HG03039 (cell line): ENCODE results near the gene NAXD.
A peak's percentile ranks its signal among the peaks of the same experiment; 100 is the strongest.
"Not testable (repeated sequence)": the region's sequence is repeated elsewhere in the genome, so short reads cannot be mapped to it uniquely, and the experiment has no call there.

Experiments used
- ATAC-seq: cut with Tn5 transposase; IDR thresholded peaks from one replicate; pipeline ENCODE4 v1.9.1; 2021; ENCODE audit warnings: mild to moderate bottlenecking, moderate library complexity; ENCODE audit not compliant: unreplicated experiment

The NAXD gene

DNA sequence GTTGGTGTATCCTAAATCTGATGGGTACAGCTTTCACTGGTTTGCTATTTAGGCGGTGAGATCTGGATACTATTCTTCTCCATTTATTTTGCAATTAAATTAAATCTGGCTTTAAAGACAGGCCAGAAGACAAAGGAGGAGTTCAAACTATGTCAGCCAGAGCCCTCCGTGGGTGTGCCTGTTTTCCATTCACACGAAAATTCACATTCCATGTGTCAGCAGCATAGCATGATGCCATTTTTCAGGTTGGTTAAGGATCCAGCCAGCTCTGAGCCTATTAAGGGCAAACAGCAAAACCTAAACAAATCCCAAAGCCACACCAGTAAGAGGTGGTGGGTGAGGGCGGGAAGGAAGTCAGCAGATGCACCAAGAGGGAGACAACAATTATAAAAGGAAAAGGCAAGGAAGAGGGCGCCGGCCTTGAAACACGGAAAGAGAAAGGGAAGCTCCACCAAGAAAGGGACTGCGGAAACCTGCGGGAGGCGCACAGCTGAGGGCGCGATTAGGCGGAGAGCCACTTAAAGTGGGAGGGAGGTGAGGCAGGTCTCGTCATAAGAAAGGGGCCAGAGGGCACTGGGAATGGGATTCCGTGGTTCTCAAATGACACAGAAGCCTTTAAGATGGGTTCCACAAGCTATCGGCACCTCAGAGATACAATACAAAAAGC, 47.6 kb downstream of the NAXD start:
- no peak for ATAC-seq

DNA sequence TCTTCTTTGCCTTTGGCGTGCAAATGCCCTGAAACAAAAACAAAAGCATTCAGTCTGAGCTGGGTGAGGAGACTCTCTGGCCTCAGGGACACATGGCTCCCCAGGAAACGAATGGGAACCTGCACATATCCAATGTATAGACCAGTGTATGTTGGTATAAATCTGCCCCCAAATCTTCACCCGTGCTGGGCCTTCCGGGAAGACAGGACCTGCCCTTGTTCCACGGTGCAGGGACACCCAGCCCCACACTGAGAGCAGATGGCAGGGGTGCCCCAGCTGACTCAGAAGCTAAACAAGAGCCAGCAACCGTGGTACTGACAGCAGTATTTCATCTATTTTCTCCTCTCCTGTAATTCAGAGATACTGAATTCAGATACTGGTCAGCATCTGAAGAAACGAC, 48.1 kb downstream of the NAXD start:
- ATAC-seq: no peak

- ATAC-seq: no peak
Observed at GRCh38 chr13:110664041-110664440, 48.7 kb downstream of the NAXD start.

- no peak for ATAC-seq
Observed at GRCh38 chr13:110664673-110665072, 49.3 kb downstream of the NAXD start.

DNA sequence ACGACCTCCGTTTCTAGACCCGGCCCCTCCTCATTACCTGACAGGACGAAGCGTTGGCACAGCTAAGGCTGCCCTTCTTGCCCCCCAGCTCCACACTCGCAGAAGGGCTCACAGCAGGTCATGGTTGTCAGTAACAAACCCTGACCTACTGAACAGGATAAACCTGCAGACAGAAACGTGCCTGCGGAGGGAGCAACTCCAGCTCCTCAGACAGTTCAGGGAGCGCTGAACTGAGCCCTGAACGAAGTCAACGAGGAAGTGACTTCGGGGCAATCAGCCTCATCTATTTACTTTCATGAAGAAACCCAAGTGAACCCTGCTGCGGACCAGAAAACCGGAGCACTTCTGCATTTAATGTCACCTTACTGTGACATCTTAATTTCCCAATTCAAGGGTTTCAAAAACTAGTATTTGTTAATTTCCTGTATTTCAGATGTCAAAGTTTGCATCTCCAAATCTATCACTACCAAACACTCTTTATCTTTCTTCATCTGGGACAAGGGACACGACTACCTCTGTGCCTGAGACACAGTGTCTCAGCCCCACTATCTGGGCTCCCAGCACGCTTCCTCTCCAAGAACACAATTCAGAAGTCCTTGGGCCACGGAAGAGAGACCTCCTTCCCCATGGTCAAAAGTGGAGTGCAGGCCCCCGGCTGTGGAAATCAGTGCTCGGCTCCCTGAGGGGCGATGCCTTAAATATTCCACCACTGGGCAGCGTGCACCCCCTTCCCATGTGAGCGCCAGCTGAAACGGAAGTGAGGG, 50.3 kb downstream of the NAXD start:
- ATAC-seq: no peak

GRCh38 chr13:110666255-110666533, 50.8 kb downstream of the NAXD start:
- no peak for ATAC-seq

DNA sequence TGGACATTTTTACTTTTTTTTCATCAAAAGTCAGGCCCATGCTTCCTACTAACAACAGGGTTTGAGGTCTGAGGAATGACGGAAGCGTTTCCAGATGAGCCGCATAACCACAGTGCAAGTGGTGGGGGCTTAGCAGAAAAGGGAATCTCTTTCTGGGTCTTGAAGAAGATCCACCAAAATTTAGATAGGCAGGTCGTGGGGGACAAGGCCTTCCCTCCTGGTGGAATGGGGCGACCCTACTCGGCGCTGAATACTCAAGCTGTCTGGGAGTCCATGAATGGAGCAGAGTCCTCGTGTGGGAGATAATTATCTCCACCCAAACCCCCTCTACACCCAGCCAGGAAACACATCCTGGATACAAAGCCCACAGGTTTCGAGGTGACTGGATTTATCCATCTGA, 53.7 kb downstream of the NAXD start:
- no peak for ATAC-seq

DNA sequence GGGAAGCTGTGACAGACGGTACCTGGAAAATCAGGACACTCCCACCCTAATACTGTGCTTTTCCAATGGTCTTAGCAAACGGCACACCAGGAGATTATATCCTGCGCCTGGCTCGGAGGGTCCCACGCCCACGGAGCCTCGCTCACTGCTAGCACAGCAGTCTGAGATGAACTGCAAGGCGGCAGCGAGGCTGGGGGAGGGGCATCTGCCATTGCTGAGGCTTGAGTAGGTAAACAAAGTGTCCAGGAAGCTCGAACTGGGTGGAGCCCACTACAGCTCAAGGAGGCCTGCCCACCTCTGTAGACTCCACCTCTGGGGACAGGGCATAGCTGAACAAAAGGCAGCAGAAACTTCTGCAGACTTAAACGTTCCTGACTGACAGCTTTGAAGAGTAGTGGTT, 54.5 kb downstream of the NAXD start:
- not testable (repeated sequence) for ATAC-seq

- ATAC-seq: peak; percentile 58
Observed at GRCh38 chr13:110676595-110677587, 61.5 kb downstream of the NAXD start.

DNA sequence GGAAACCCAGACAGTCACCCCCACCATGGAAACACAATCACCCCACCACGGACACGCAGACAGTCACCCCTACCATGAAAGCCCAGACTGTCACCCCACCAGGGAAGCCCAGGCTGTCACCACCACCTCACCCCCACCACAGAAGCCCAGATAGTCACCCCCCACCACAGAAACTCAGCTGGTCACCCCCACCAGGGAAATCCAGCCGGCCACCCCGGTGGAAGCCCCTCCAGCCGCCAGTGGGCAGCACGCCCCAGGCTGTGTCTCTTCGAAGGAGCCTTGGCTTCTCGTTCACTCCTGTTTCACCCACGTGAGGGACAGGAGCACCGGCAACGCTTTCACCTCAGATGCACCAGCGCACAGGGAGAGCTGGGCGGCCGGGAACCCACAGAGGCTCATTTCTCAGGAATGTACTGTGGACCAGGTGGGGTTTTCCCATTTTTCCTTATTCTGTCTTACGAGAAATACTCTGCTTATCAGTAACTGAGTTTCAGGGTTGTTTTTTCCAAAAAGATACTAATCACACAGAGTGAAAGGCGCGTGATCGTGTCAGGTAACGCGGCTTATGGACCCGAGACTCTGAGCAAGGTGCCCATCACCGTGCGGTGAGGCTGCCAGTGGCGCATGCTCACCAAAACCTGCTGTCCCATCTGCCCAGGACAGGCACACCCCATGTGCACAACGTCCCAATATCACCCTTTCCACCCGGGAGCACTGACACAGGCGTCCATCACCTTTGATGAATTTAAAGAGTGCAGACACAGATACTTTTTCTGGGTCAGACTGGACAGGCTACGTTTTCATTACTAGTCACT, 62.6 kb downstream of the NAXD start:
- ATAC-seq: no peak

- ATAC-seq: no peak
Observed at GRCh38 chr13:110680852-110681251, 65.5 kb downstream of the NAXD start.

- no peak for ATAC-seq
Observed at GRCh38 chr13:110681868-110682550, 66.7 kb downstream of the NAXD start.

DNA sequence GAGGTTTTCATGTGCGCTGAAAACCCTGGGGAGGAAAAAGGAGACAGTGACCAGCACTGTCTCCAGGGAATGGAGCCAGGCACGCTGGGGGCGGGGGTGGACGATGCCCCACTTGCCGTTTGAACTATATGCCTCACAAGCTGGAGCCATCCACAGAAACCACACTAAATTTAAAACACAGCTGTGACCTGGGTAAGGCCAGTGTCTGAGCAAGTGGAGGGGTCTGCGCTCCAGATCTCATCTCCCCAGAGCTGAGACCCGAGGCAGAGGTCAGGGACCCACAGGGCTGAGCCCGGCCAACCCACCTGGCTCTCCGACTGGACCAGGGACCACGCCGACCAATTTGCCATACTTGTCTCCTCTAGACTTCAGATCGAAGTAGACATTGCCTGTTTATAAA, 67.4 kb downstream of the NAXD start:
- no peak for ATAC-seq

DNA sequence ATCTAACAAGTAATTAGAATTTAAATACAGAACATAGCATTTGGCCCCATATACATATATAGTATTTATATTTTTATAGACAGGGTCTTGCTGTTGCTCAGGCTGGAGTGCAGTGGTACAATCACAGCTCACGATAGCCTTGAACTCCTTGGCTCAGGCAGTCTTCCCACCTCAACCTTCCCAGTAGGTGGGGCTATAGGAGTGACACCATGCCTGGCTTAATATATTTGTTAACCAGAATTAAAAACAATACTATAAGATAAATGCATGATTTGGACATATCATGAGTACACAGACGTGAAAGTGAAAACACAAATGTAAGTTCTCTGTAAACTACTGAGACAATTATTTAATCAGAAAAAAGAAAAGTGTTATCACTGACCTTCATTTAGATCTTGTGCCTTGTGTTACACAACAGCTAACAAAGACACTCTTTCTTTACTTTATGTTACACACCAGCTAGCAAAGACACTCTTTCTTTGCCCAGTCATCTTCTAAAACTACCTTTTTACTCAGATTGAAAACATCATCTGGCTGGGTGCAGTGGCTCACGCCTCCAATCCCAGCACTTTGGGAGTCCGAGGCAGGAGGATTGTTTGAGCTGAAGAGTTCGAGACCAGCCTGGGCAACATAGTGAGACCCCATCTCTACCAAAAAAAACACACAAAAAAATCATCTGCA, 68.0 kb downstream of the NAXD start:
- no peak for ATAC-seq

DNA sequence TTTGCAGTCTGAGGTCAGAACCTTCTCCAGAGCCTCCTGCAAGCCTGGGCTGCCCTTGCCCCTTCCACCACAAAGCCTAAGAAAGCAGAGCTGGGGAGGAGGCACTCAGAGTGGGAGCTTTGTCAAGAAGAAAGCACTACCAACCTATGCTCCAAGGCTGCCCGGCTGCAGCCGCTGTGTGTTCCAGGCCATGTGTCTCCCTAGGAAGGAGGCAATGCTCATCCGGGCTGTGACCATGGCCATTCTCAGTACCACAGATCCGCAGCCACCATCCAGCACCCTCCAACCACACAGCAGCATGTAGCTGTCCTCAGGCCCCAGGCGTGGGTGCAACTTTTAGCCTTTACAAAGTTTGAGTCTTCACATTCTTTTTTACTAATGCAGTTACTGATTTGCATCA, 68.6 kb downstream of the NAXD start:
- ATAC-seq: no peak

- ATAC-seq: no peak
Observed at GRCh38 chr13:110684388-110685056, 69.2 kb downstream of the NAXD start.

DNA sequence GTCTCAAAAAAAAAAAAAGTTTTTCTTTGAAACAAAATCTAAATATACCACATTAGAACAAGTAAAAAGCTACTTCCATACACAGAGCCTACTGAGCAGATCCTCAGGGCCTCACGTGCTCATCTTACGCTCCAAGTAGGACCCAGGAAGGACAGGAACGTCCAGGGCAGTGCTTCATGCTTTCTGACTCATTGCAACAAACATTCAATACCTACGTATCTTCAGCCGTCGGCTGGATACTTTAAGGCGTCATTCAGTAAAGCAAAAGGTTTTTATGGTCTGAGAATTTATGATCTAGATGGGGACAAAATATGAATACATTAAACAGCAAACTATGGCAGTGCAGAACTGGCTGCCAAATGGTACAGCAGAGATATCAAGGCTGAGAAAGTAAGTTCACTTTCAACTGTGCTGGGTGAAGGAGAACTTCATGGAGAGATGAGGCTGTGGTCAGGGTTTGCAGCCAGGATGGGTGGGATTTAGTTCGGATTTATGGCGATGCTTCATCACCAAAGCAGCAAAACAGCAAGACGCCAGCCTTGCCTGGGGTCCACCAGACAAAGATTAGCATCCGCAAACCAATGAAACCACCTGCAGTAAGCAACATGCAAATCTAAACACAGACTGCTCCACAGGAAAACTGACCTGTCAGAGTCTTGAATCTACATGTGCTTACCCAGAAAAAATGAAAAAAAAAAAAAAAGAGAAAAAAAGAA, 70.1 kb downstream of the NAXD start:
- ATAC-seq: no peak

DNA sequence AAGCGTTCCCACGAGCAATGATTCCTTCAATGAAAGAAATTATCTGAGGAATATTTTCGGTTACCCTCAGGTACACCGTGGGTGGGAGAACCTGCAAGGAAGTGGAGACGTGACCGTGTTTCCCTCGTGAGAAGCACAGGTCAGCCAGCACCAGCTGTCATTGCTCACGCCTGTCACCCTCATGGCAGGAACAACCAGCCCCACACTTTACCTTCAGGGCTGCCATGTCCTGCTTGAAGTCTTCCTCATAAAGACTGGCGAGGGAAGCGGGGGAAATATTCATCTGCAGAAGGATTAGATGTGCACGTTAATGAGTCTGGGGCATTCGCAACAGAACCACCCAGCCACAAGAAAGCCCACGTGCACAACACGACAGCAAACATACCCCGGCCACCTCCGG, 72.4 kb downstream of the NAXD start:
- no peak for ATAC-seq

DNA sequence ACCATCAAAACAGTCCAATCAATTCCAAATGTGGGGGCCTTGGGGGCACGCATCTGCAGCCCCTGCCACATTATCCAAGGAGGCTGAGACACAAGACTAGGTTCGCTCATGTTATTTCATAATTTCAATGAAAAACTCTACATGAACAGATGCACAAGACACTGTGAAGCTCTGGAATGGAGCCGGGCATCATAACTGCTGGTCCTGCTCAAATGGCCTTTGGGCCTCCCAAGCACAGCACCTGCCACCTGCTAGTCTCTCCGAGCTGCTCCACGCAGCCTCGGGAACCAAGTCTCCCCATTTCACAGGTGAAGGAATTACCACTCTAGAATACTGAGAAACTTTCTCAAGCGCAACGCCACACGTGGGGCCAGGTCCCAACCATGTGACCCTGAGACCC, 73.7 kb downstream of the NAXD start:
- no peak for ATAC-seq
